GM10248 (cell line): ENCODE measurements around the gene FBXW11.
"Not testable (repeated sequence)": the region's sequence is repeated elsewhere in the genome, so short reads cannot be mapped to it uniquely, and the experiment has no call there.

Experiments
- CTCF ChIA-PET: fragments of 300-600 bp; sonication (Branson Sonifier 250); formaldehyde crosslinking; extraction: SDS; loops from one replicate; lab custom pipeline; 2021; ENCODE audit warnings: antibody characterized with exemption; lab: Yijun Ruan, JAX
- POLR2A ChIA-PET: fragments of 350-650 bp; sonication (Branson Sonifier 250); formaldehyde crosslinking; extraction: SDS; loops from one replicate; lab custom pipeline; 2020; ENCODE audit warnings: antibody characterized with exemption; lab: Yijun Ruan, JAX
- DNase-seq: peaks from one replicate; pipeline ENCODE4 v3.0.0; 2012; ENCODE audit errors: extremely low spot score
- CTCF ChIP-seq: IDR thresholded peaks from 2 replicates; pipeline ENCODE4 v1.5.1; 2012; ENCODE audit warnings: mild to moderate bottlenecking, low read depth; ENCODE audit errors: extremely low read depth, missing control alignments, control extremely low read depth

Gene FBXW11

DNA sequence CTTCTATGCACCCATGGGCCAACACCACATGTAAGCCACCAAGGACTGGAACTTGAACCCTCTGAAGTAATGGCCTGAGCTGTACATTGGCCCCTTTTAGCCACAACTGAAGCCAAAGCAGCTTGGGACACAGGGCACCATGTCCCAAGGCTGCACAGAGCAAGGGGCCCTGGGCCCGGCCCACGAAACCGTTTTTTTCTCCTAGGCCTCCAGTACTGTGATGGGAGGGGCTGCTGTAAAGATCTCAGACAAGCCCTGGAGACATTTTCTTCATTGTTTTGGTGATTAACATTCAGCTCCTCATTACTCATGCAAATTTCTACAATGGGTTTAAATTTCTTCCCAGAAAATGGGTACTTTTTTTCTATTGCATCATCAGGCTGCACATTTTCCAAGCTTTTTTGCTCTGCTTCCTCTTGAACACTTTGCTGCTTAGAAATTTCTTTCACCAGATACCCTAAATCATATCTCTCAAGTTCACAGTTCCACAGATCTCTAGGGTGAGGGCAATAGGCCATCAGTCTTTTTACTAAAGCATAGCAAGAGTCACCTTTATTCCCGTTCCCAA is 25.5 kb upstream of the FBXW11 start:
- POLR2A ChIA-PET, result no interaction called here
- TF ChIP-seq CTCF, result no peak
- DNase-seq, result no peak
- CTCF ChIA-PET, result interaction anchor here (1.4 kb wide), 1 partner anchor 120 kb away, joined by 5 read pairs; no protein-coding TSS in a partner anchor

GRCh38 chr5:172029876-172030275 is 23.4 kb upstream of the FBXW11 start:
- no peak for TF ChIP-seq CTCF
- CTCF ChIA-PET, result no interaction called here
- POLR2A ChIA-PET, result no interaction called here
- no peak for DNase-seq

GRCh38 chr5:172028167-172028566 is 21.7 kb upstream of the FBXW11 start:
- CTCF ChIA-PET, result interaction anchor here (1.0 to 1.6 kb wide), 2 partner anchors 13 to 116 kb away, joined by 3 to 6 read pairs; no protein-coding TSS in a partner anchor
- DNase-seq, result no peak
- TF ChIP-seq CTCF, result no peak
- POLR2A ChIA-PET, result no interaction called here

DNA sequence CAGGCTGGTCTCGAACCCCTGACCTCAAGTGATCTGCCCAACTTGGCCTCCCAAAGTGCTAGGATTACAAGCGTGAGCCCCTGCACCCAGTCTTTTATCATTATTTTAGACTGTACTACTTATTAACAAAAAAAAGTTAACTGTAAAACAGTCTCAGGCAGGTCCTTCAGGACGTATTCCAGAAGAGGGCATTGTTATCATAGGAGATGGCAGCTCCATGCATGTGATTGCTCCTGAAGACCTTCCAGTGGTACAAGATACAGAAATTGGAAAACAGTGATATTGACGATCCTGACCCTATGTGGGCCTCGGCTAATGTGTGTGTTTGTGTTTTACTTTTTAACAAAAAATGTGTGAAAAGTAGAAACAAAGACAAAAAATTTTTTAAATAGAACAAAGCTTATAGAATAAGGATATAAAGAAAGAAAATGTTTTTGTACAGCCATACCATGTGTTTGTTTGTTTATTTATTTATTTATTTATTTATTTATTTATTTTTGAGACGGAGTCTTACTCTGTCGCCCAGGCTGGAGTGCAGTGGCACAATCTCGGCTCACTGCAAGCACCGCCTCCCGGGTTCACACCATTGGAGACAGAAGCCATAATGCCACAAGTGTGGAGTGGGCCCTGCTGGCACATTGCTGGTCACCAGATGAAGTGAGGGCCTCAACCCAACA is 13.8 kb upstream of the FBXW11 start:
- POLR2A ChIA-PET, DNase-seq: not testable (repeated sequence)
- CTCF ChIA-PET, result interaction anchor here (1.1 to 1.2 kb wide), 2 partner anchors 101 to 108 kb away, joined by 3 read pairs; no protein-coding TSS in a partner anchor

DNA sequence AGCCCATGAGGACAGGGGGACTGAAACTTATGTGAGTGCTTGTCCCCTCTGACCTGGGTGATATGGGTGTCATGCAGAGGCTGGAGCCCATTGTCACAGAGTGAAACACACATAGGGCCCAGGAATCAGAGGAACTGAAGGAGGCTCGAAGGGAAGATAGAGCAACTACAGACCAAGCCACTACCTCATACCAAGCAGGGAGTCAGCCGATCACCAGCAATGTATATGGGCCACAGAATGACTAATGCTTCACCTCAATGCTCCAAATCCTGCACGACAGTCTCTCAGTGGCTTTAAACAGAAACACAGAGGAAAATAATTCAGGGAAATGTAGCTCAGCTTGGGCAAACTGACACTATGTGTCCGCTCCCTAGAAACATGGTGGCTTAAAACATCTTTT is 8.9 kb upstream of the FBXW11 start:
- DNase-seq, result no peak
- ChIA-PET POLR2A (no interaction called here), CTCF (interaction anchor here (1.9 kb wide), 1 partner anchor 9 kb away, joined by 6 read pairs; the partner anchor contains the start of gene FBXW11)
- TF ChIP-seq CTCF, result no peak

GRCh38 chr5:172010278-172010677 is 3.8 kb upstream of the FBXW11 start:
- POLR2A ChIA-PET, result no interaction called here
- TF ChIP-seq CTCF, result peak; percentile 26
- CTCF ChIA-PET, result interaction anchor here (0.8 to 2.5 kb wide), 7 partner anchors 11 to 180 kb away, joined by 3 to 6 read pairs (median 3); partner anchors contain the start of gene STK10
- DNase-seq, result no peak
